ENCODE data around the gene COG8. TPM values are rescaled to one million over a fixed set of nuclear protein-coding genes. Genes with fewer than 3 reads are reported as not detected.
"Not testable (repeated sequence)": the region's sequence is repeated elsewhere in the genome, so short reads cannot be mapped to it uniquely, and the experiment has no call there.

Gene COG8
- total and polyA plus RNA-seq, 9 donors, result 19.2 to 27.1 (median 22.4) TPM

DNA sequence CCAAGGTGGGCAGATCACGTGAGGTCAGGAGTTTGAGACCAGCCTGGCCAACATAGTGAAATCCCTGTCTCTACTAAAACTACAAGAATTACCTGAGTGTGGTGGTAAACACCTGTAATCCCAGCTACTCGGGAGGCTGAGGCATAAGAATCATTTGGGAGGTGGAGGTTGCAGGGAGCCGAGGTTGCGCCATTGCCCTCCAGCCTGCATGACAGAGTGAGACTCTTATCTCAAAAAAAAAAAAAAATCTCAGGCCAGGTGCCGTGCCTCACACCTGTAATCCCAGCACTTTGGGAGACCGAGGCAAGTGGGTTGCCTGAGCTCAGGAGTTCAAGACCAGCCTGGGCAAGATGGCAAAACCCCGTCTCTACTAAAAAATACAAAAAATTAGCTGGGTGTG, 42.6 kb downstream of the COG8 start:
- peaks cover 16% of the 10 kb centered on the region for H3K36me3 ChIP-seq (ENCODE audit: control insufficient read depth, insufficient read depth, low read length)
- DNase-seq; H3K4me3 ChIP-seq (ENCODE audit: low read length); H3K9me3 ChIP-seq (replicated peaks; ENCODE audit: control insufficient read depth, low read depth, low read length); H3K27me3 ChIP-seq (ENCODE audit: control insufficient read depth, insufficient read depth, low read length); H3K4me1 ChIP-seq (ENCODE audit: control insufficient read depth, insufficient read depth, low read length); H3K27ac ChIP-seq (ENCODE audit: low read length): not testable (repeated sequence)
- WGBS (ENCODE audit: insufficient coverage), result no CpG with 5 or more reads among the region's 7 CpGs

DNA sequence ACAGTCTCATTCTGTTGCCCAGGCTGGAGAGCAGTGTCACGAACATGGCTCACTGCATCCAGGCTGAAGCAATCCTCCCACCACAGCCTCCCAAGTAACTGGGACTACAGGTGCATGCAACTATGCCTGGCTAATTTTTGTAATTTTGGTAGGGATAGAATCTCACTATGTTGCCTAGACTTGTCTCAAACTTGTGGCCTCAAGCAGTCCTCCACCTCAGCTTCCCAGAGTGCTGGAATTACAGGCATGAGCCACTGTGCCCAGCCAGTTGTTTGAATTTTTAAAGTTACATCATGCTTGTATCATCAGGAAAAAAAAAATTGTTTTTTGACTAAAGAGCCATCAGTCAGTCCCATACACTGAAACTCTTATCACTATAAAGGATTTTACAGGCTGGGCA, 45.3 kb downstream of the COG8 start:
- H3K27me3 ChIP-seq (ENCODE audit: control insufficient read depth, insufficient read depth, low read length), result no peaks in the 10 kb centered on the region
- DNase-seq, result no peak
- no peaks in the 10 kb centered on the region for H3K9me3 ChIP-seq (replicated peaks; ENCODE audit: control insufficient read depth, low read depth, low read length)
- H3K36me3 ChIP-seq (ENCODE audit: control insufficient read depth, insufficient read depth, low read length), result peaks cover 6% of the 10 kb centered on the region
- no peaks in the 10 kb centered on the region for H3K4me1 ChIP-seq (ENCODE audit: control insufficient read depth, insufficient read depth, low read length)
- H3K27ac ChIP-seq (ENCODE audit: low read length), result no peak overlapping the region
- no peak overlapping the region for H3K4me3 ChIP-seq (ENCODE audit: low read length)
- no CpG with 5 or more reads among the region's 1 CpG for WGBS (ENCODE audit: insufficient coverage)

DNA sequence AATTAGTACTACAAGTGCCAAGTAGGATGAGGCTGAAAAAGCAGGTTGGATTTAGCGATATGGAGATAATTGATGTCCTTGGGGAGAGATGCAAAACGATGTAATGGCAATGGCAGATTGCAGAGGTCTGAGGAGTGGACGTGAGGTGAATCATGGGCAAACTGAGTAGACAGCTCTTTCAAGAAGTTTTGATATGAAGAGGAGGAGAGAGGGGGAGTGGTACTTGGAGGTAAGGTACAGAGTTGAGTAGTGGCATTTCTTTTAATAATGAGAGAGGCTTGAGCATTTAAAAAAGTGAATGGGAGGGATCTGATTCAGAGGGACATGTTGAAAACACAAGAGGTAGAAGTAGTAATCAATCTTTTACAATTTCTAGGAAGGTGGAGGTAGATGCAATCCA, 46.0 kb downstream of the COG8 start:
- H3K4me3 ChIP-seq (ENCODE audit: low read length), result no peak overlapping the region
- H3K9me3 ChIP-seq (replicated peaks; ENCODE audit: control insufficient read depth, low read depth, low read length), result no peaks in the 10 kb centered on the region
- H3K27ac ChIP-seq (ENCODE audit: low read length), result no peak overlapping the region
- DNase-seq, result no peak
- H3K36me3 ChIP-seq (ENCODE audit: control insufficient read depth, insufficient read depth, low read length), result peaks cover 2% of the 10 kb centered on the region
- H3K27me3 ChIP-seq (ENCODE audit: control insufficient read depth, insufficient read depth, low read length), result no peaks in the 10 kb centered on the region
- WGBS (ENCODE audit: insufficient coverage), result 40% methylated on average over 3 of the region's 3 CpGs
- no peaks in the 10 kb centered on the region for H3K4me1 ChIP-seq (ENCODE audit: control insufficient read depth, insufficient read depth, low read length)

DNA sequence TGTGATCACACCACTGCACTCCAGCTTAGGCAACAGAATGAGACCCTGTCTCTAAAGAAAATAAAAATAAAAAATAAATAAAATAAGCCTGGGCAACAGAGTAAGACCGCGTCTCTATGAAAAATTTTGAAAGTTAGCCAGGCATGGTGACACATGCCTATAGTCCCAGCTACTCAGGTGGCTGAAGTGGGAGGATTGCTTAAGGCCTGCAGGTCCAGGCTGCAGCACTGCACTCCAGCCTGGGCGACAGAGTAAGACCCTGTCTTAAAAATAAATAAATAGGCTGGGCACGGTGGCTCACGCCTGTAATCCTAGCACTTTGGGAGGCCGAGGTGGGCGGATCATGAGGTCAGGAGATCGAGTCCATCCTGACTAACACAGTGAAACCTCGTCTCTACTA, 47.7 kb downstream of the COG8 start:
- H3K4me3 ChIP-seq (ENCODE audit: low read length), result not testable (repeated sequence)
- WGBS (ENCODE audit: insufficient coverage), result 95% methylated on average over 4 of the region's 9 CpGs

DNA sequence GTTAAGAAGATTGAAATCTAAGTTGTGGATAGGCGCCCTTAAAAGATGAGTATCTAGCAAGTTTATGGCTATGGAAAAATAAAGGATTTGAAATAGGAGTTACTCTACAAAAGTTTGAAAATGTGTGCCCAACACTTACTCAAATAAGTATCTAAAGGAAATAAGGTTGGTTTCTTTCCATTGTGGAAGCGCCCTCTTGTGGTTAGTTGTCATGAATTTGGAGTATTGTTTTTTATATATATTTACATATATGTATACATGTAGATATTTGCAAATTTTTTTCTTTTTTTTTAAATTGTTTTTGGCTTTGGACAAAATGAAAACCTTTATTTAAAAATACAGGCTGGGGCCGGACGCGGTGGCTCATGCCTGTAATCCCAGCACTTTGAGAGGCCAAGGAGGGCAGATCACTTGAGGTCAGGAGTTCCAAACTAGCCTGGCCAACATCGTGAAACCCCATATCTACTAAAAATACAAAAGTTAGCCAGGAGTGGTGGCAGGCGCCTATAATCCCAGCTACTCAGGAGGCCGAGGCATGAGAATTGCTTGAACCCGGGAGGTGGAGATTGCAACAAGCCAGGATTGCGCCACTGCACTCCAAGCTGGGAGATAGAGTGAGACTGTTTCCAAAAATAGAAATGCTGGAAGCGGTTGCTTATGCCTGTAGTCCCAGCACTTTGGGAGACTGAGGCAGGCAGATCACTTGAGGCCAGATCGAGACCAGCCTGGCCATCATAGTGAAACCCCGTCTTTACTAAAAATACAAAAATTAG, 52.2 kb downstream of the COG8 start:
- peaks cover 15% of the 10 kb centered on the region for H3K36me3 ChIP-seq (ENCODE audit: control insufficient read depth, insufficient read depth, low read length)
- no peaks in the 10 kb centered on the region for H3K9me3 ChIP-seq (replicated peaks; ENCODE audit: control insufficient read depth, low read depth, low read length)
- no peaks in the 10 kb centered on the region for H3K27me3 ChIP-seq (ENCODE audit: control insufficient read depth, insufficient read depth, low read length)
- no peak overlapping the region for H3K27ac ChIP-seq (ENCODE audit: low read length)
- 79% methylated on average over 9 of the region's 13 CpGs for WGBS (ENCODE audit: insufficient coverage)
- peak; percentile 89 for DNase-seq
- no peak overlapping the region for H3K4me3 ChIP-seq (ENCODE audit: low read length)
- no peaks in the 10 kb centered on the region for H3K4me1 ChIP-seq (ENCODE audit: control insufficient read depth, insufficient read depth, low read length)

More for the DNA sequence above, 47.7 kb downstream of the COG8 start:
- not testable (repeated sequence) for H3K27me3 ChIP-seq (ENCODE audit: control insufficient read depth, insufficient read depth, low read length); DNase-seq; H3K36me3 ChIP-seq (ENCODE audit: control insufficient read depth, insufficient read depth, low read length); H3K27ac ChIP-seq (ENCODE audit: low read length); H3K4me1 ChIP-seq (ENCODE audit: control insufficient read depth, insufficient read depth, low read length); H3K9me3 ChIP-seq (replicated peaks; ENCODE audit: control insufficient read depth, low read depth, low read length)

DNA sequence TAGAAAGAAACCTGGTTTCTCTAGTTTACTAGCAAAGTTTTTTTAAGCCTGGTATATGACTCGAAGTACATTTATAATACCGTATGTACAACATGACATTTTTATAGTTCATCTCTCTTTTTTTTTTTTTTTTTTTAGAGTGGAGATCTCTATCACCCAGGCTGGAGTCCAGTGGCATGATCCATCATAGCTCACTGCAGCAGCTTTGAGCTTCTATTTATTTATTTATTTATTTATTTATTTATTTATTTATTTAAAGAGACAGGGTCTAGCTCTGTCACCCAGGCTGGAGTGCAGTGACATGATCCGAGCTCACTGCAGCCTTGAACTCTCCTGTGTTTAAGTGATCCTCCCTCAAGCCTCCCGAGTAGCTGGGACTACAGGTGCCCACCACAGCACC, 54.1 kb downstream of the COG8 start:
- DNase-seq, result no peak
- Histone ChIP-seq H3K27ac (ENCODE audit: low read length) (no peak overlapping the region), H3K9me3 (replicated peaks; ENCODE audit: control insufficient read depth, low read depth, low read length) (no peaks in the 10 kb centered on the region), H3K4me3 (ENCODE audit: low read length) (no peak overlapping the region), H3K36me3 (ENCODE audit: control insufficient read depth, insufficient read depth, low read length) (peaks cover 13% of the 10 kb centered on the region), H3K27me3 (ENCODE audit: control insufficient read depth, insufficient read depth, low read length) (no peaks in the 10 kb centered on the region), H3K4me1 (ENCODE audit: control insufficient read depth, insufficient read depth, low read length) (no peaks in the 10 kb centered on the region)
- WGBS (ENCODE audit: insufficient coverage), result no CpG with 5 or more reads among the region's 4 CpGs

DNA sequence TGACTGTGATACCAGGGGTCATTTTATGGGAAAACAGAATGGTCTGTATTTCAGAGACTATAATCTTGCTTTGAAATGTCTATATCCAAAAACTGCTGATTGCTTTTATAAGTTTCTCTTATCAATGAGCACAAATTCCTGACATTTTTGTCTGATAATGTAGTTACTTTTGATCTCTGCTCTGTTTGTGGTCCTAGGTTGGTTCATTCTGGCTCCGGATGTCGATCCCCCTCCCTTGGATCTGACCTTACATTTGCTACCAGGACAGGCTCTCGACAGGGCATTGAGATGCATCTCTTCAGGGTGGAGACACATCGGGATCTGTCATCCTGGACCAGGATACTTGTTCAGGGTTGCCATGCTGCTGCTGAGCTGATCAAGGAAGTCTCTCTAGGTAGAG, 55.5 kb downstream of the COG8 start:
- Histone ChIP-seq H3K4me3 (ENCODE audit: low read length) (no peak overlapping the region), H3K36me3 (ENCODE audit: control insufficient read depth, insufficient read depth, low read length) (peaks cover 13% of the 10 kb centered on the region), H3K27me3 (ENCODE audit: control insufficient read depth, insufficient read depth, low read length) (no peaks in the 10 kb centered on the region), H3K27ac (ENCODE audit: low read length) (no peak overlapping the region), H3K9me3 (replicated peaks; ENCODE audit: control insufficient read depth, low read depth, low read length) (no peaks in the 10 kb centered on the region), H3K4me1 (ENCODE audit: control insufficient read depth, insufficient read depth, low read length) (no peaks in the 10 kb centered on the region)
- DNase-seq, result no peak
- 93% methylated on average over 2 of the region's 4 CpGs for WGBS (ENCODE audit: insufficient coverage)

DNA sequence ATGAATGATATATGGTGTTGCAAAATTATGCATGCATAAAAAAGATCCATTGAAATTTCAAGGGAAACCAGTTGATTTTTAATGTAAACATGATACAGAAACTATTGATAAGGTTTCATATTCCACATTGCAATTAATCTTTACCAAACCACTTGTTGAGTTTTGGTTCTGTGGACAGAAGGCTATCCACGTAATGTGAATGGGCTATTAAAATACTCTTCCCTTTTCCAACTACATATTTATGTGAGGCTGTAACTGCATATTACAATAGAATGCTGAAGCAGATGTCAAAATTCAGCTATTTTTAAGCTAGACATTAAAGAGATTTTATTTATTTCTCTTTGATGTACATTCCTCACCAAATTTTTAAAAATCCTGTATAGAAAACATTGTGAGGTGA, 62.0 kb downstream of the COG8 start:
- Histone ChIP-seq H3K36me3 (ENCODE audit: control insufficient read depth, insufficient read depth, low read length) (no peaks in the 10 kb centered on the region), H3K27ac (ENCODE audit: low read length) (peak overlapping the region; percentile 69), H3K4me1 (ENCODE audit: control insufficient read depth, insufficient read depth, low read length) (peaks cover 11% of the 10 kb centered on the region), H3K27me3 (ENCODE audit: control insufficient read depth, insufficient read depth, low read length) (no peaks in the 10 kb centered on the region), H3K9me3 (replicated peaks; ENCODE audit: control insufficient read depth, low read depth, low read length) (no peaks in the 10 kb centered on the region), H3K4me3 (ENCODE audit: low read length) (no peak overlapping the region)
- WGBS (ENCODE audit: insufficient coverage), result no CpG with 5 or more reads among the region's 1 CpG
- peak; percentile 62 for DNase-seq

Other genes with a start within 250 kb of the COG8 start
- gene HAS3, start 233.9 kb downstream of the COG8 start, total RNA-seq, result 0.58 TPM
- gene HAS3, start 233.9 kb downstream of the COG8 start, polyA plus RNA-seq (ENCODE audit: insufficient read depth in 1 of 8, insufficient read length in 8 of 8, low replicate concordance in 1 of 8), result 1 to 10 TPM; 1.3 to 6.6 (median 2.1) TPM
- gene CHTF8, start 207.0 kb downstream of the COG8 start, total RNA-seq, result 27.1 TPM
- 10 to 100 TPM; 58.5 to 83.2 (median 67.6) TPM for gene CHTF8, start 207.0 kb downstream of the COG8 start, polyA plus RNA-seq (ENCODE audit: insufficient read depth in 1 of 8, insufficient read length in 8 of 8, low replicate concordance in 1 of 8)
- 16.9 TPM for gene UTP4, start 206.9 kb downstream of the COG8 start, total RNA-seq
- gene UTP4, start 206.9 kb downstream of the COG8 start, polyA plus RNA-seq (ENCODE audit: insufficient read depth in 1 of 8, insufficient read length in 8 of 8, low replicate concordance in 1 of 8), result 10 to 100 TPM; 33.7 to 41.0 (median 35.2) TPM
- gene SNTB2, start 152.4 kb downstream of the COG8 start, total RNA-seq, result 21.2 TPM
- 10 to 100 TPM; 10.4 to 19.7 (median 13.6) TPM for gene SNTB2, start 152.4 kb downstream of the COG8 start, polyA plus RNA-seq (ENCODE audit: insufficient read depth in 1 of 8, insufficient read length in 8 of 8, low replicate concordance in 1 of 8)
- 17.9 TPM for gene VPS4A, start 28.2 kb downstream of the COG8 start, total RNA-seq
- gene VPS4A, start 28.2 kb downstream of the COG8 start, polyA plus RNA-seq (ENCODE audit: insufficient read depth in 1 of 8, insufficient read length in 8 of 8, low replicate concordance in 1 of 8), result 10 to 100 TPM; 34.9 to 42.1 (median 36.8) TPM
- gene PDF, start 9.0 kb downstream of the COG8 start, total RNA-seq, result 6.5 TPM
- gene PDF, start 9.0 kb downstream of the COG8 start, polyA plus RNA-seq (ENCODE audit: insufficient read depth in 1 of 8, insufficient read length in 8 of 8, low replicate concordance in 1 of 8), result 1 to 10 TPM; 5.9 to 8.1 (median 6.4) TPM
- gene NIP7, start 208 bp upstream of the COG8 start, total RNA-seq, result 14.5 TPM
- gene NIP7, start 208 bp upstream of the COG8 start, polyA plus RNA-seq (ENCODE audit: insufficient read depth in 1 of 8, insufficient read length in 8 of 8, low replicate concordance in 1 of 8), result 10 to 100 TPM; 17.0 to 27.0 (median 24.3) TPM
- gene TMED6, start 12.2 kb upstream of the COG8 start, total RNA-seq, result 0.22 TPM
- 1 to 10 TPM; 1.0 to 1.7 (median 1.2) TPM for gene TMED6, start 12.2 kb upstream of the COG8 start, polyA plus RNA-seq (ENCODE audit: insufficient read depth in 1 of 8, insufficient read length in 8 of 8, low replicate concordance in 1 of 8)
- gene TERF2, start 46.4 kb upstream of the COG8 start, total RNA-seq, result 9.8 TPM
- gene TERF2, start 46.4 kb upstream of the COG8 start, polyA plus RNA-seq (ENCODE audit: insufficient read depth in 1 of 8, insufficient read length in 8 of 8, low replicate concordance in 1 of 8), result 10 to 100 TPM; 22.3 to 34.7 (median 29.6) TPM
- gene CYB5B, start 85.1 kb upstream of the COG8 start, total RNA-seq, result 55.5 TPM
- 10 to 100 TPM; 58.3 to 74.5 (median 66.9) TPM for gene CYB5B, start 85.1 kb upstream of the COG8 start, polyA plus RNA-seq (ENCODE audit: insufficient read depth in 1 of 8, insufficient read length in 8 of 8, low replicate concordance in 1 of 8)
- gene NFAT5, start 226.4 kb upstream of the COG8 start, total RNA-seq, result 15.9 TPM
- 10 to 100 TPM in 6 of 8 donors, 1 to 10 TPM in 2; 8.2 to 21.1 (median 12.6) TPM for gene NFAT5, start 226.4 kb upstream of the COG8 start, polyA plus RNA-seq (ENCODE audit: insufficient read depth in 1 of 8, insufficient read length in 8 of 8, low replicate concordance in 1 of 8)